Measurements from ENCODE around the gene MACO1.
"Not testable (repeated sequence)": the region's sequence is repeated elsewhere in the genome, so short reads cannot be mapped to it uniquely, and the experiment has no call there.

The MACO1 gene

DNA sequence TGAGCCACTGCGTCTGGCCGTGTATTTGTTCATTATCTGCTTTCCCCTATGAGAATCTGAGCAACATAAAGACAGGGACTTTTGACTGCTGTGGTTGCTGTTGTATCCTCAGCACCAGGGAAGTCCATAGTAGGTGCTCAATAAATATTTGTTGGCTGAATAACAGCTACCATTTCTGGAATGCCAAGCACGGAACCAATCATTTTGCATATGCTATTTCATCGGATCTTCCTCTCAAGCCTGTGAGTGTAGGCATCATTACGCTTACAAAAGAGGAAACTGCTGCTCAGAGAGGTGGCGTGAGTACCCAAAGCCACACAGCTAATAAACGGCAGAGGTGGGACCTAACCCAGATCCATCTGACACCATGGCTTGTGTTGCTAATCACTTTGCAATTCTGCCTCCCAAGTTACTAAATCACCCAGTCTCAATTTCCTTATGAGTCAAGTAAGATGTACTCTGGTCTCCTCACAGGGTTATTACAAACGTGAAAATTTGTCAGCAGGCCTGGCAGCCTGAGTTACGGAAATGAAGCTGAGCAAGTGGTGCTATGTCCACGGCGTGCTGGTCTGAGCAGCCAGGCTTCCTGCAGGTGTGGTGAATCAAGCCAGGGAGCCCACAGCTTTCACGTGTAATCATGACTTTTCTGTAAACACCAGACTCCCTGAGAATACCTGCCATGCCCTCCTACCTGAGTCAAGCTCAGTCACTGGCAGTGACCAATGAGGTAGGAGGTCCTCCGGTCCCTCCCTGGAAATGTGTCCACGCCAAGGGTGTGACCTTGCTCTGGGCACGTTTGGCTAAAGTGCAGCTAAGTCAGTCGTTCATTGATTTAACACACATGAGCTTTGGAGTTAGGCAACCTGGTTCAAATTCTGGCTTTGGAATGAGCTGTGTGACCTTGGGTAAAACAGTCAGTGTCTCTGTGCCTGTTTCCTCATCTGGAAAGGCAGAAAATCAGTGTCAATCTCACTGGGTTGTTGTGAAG is 5.3 kb upstream of the MACO1 start:
- DNase-seq = no peak

DNA sequence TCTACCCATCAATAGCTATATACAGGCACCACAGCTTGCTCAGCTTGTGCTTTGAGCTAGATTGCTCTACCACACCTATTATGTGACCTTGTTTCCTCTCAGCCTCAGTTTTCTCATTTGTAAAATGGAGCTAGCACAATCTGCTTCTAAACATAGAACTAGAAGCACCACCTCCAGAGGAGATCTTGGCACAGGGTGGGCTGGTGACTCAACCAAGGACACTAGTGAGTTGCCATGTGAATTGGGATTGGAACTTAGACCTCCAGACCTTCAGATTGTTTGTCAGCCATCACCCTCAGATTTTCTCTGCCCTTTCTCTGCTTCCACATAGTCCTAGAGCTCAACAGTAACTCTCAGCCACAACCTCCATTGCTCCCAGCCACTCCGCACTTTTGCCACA is 3.0 kb upstream of the MACO1 start:
- DNase-seq = no peak

DNA sequence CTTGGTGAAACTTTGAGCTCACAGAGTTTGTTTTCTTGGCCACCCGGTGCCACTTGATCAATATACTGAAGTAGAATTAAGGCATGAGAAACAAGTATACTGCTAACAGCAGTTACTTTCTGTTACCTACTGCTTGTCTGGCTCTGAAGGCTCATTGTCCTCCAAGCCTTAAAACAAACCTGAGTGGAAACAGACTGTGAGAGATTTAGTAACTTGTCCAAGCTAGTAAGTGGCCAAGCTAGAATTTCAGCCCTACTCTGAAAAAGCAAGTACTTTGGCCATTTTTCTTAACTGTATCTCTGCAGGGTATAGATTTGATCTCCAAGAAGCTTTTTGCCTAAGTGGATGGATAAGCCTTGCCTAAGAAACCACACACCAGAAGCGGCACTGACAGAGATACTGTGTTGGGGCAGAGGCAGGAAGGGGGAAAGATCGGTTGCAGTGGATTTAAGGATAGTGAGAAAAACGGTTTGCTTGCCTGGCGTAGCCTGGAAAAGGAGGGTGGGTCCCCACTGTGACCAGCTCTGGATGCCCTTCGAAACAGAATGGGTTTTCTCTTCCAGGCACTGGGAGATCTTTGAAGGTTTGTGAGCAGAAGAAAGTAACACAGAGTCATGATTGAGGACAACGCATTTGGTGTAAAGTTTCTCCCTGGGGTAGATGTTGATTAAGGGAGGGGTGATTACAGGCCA is 2.1 kb upstream of the MACO1 start:
- no peak for DNase-seq

DNA sequence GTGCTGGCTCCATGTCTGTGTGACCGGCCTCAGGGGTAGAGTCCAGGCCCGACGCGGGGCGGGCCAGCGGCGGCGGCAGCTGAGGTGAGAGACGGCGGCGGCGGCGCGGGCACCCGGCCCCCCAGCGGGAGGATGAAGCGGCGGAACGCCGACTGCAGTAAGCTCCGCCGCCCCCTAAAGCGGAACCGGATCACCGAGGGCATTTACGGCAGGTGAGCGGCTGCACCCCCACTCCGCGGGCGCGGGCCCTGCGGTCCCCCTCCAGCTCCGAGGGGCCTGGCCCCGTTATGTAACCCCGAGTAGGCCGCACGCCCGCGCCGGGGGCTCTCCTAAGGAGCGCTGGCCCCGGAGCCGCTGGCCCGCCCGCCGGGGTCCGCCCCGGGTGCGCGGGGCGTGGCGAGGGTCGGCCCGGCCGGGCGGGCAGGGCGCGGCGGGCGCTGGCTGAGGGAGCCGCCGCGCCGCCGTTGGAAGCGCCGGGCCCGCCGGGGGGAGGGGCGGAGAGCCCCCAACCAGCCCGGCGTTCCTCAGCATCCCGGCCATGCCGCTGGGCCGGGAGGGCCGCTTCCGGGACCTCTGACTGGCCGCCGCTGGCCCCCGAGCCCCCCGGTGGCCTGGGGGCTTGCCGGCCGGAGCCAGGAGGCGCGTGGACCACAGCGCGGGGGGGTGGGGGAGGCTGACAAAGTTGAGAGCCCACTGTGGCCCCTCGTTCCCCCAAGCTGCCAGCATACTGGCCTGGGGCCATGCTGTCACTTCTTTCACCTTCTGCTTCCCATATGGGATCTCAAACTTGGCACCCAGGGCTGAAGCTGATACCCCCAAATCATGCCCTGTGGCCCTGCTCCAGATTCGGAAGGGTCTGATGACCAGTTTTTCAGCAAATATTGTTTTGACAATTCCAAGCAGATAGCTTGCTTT is 527 bp downstream of the MACO1 start:
- no peak for DNase-seq

DNA sequence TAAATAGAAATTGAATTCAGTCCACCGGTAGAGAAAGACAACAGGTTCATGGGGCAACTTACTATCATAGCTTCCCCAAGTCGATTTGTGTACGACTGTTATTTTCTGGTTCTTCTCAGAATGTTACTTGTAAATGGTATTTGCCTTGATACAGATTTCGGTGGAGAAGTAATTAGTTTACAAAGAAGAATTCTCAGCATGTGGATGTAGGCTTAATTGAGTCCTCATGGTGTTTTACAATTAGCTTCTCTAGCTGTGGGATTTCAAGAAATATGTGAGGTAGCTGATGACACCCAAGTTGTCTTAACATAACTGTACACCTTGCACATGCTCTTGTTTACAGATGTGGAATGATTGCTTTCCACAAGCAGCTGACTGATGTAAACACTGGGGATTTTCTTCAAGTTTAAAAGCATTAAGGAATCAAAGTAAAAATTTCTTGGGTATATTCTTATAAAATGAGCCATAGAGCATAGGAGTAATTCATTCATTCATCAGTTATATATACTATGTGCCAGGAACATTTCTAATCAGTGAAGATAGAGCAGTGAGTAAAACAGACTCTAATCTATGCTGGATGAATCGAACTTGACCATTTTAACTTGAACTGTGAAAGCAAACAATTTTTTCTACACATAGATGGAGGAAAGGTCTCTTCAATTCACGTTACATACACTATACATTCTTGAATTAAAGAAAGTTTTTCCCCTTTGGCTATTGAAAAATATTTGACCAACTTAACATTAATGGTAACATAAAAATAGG is 1.4 kb downstream of the MACO1 start:
- no peak for DNase-seq

DNA sequence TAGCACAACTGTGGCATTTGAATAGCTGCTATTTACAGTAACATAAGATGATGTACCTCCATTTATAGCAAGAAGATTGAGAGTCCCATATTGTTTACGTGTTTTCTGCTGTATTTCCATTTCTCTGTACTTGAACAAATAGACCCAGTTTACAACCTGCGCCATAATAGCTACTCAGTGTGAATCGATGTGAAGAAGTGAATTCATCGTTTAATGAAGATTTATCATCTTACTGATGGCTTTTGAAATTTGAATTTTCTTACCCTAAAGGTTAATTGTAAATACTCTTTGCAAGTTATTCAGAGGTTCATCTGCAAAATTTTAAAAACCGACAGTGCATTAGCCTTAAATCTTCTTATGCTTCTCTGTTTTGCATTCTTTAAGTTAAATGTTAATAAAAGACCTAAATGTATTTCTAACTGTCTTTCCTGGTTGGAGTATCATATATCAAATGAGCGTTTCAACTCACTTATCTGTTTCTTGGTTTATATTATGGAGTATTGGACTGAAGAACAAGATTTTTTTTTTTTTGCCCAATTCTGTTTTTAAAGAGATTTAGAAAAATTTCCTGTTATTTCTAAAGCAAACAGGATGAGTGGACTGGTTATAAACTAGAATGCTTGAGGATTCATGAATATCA is 2.2 kb downstream of the MACO1 start:
- DNase-seq = no peak

DNA sequence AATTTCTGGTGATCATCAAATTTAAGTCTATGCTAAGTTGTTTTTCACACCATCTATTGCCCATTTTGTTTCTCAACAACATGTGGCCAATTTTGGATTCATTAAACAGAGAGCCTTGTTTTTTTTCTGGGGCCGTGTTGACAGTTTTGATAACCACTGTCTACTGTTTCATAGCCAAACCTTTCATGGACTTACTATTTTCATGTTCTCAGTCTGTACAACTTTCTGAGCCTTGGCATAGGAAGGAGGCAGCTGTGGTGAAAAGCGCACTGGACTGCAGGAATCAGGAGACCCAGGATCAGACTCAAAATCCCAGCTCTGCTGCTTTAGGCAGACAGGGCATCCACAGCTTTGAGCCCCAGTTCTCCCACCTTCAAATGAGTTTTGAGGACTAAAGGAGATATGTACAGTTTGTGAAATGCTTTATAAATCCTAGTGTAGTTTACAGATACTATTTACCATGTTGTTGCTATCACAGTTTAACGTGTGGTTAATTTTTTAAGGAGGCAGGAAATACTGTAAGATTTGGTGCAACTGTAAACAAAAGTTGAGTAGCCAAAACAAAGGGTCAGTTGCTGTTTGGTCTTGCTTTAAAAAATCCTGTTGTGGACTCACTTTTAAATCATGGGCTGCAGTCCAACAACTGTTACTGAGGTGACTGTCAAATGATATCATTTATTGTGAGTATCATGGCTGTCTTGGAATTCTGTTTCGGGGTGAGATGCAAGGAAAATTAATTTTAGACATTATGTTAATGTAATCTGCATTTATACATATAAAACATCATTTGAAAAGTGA is 2.9 kb downstream of the MACO1 start:
- DNase-seq = no peak

DNA sequence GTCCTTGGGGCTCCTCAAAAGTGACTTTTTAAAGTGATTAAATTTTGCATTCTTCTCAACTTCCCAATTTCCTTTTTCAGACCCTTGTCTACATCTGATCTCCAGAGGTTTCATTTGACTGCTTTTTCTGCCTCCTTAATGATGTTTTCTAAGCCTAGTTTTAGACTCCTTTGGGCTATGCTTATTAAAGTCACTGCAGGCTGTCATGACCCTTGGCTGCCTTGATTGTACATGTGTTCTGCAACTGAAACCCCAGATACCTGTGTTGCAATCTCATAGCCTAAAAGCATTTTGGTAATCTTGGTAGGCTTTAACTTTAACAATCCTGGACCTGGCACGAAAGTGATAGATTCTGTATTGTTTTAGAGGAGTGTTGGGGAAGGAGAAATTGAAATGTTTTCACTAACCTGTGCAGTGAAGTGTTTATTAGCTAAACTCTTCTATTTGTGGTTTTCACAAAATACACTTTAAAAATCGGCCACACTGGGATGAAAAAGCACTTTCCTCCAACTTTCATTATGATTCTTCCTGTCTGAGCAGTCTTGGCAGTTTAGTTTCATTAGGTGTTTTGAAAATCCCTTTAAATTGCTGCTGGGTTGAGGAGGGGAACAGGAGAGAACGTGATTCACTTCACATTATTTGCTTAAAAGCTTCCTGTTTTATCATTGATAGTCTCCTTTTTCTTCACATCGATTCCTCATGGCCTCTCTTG is 4.9 kb downstream of the MACO1 start:
- no peak for DNase-seq

DNA sequence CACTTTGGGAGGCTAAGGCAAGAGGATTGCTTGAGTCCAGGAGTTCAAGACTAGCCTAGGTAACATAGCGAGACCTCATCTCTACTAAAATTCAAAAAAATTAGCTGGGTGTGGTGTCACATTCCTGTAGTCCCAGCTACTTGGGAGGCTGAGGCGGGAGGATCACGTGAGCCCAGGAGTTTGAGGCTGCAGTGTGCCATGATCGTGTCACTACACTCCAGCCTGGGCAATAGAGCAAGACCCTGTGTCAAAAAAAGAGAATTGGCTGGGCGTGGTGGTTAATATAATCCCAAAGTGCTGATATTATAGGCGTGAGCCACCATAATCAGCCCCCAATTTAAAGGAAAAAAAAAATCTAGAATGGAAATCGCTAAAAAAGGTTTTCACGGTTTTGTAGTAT is 7.0 kb downstream of the MACO1 start:
- no peak for DNase-seq

DNA sequence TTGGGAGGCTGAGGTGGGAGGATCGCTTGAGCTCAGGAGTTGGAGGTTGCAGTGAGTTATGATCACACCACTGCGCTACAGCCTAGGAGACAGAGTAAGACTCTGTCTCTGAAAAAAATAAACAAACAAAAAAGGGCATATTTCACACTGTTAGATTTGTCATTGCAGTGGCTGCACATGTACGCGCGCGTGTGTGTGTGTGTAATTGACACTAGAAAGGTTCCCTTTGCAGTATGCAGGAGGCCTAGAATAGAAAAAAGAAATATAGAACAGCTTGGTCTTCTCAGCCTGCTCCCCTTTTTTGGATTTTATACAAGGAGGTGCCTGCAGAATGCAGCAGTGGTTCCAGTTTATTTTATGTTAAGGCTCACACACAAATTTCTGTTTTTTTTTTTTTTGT is 8.6 kb downstream of the MACO1 start:
- DNase-seq = no peak

DNA sequence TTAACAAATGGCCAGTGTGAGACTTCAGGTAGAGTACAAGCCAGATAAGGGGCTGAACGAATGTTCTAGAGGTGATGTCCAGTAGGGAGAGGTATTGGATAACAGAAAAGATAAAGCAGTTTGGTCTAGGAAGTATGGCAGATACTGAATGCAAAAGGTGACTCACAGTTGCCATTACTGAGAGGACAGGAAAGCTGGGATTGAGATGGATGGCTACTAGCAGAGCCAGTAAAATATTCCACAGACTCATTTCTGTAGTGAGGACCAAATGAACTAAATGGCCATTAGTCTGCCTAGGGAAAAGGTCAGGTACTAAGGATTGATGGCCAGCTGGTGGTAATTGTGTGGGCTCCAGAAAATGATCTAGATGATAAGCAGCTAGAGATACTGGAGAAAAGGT is 11.5 kb downstream of the MACO1 start:
- no peak for DNase-seq

DNA sequence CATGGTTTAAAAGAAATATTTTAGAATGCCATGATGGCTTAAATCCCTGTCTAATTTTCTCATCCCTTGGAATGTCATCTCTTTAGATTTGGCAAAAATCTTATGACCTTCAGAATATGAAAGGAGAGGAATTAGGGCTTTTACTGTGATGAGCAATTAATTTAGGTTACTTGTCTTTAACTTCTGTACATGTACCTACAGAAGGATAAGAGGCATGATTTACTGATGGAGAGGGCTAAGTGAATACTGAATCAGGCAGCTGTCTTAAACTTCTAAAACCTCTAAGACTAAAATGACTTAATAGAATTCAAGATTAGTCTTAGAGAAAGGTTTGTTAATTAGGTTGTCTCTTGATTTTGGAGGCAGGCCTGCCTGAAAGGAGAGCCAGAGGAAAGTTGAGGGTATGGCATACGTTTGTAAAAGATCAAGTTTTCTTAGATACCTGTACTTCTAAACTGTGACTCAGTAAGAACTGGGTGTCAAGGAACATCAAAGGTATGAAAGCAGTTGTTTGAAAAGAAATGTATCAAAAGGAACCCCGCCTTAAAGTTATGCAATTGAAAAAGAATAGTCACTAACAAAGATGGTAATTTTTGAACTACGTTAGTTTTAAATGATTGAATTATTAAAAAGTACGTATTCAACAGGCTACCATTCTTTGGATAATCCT is 12.5 kb downstream of the MACO1 start:
- DNase-seq = no peak

DNA sequence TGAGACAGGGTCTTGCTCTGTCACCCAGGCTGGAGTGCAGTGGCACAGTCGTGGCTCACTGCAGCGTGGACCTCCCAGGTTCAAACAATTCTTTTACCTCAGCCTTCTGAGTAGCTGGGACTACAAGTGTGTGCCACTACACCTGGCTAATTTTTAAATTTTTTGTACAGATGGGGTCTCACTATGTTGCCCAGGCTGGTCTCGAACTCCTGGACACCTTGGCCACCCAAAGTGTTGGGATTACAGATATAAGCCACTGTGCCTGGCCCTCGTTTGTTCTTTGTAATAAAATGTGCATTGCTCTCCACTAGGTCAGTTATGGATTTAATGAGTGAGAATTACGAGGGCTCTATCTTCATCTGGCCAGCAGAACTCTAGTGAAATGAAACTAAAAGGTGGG is 13.9 kb downstream of the MACO1 start:
- DNase-seq = not testable (repeated sequence)

DNA sequence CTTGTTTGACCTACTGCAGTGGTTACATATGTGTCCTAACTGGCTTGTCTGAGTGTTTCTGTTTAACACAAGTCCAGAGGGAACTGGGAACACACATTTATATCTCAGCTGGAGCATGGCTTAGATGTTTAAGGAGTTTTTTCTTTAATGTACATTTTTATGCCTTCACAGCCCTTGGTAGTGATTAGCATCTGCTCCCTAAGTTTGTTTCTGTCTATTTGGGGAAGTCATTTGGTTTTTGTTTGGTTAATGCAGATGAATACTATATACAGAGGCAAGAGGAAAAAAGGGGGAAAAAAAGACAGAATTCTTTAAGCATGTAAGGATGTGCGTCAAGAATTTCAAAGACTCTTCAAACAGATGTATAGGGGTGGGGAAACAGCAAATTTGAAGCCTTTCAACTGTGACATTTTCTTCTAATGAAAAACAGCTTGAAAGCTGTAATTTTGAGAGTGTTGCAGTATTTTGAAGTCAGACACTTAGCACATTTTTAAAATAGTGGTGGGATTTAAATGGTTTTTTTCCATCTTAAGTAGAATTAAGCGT is 15.4 kb downstream of the MACO1 start:
- no peak for DNase-seq

DNA sequence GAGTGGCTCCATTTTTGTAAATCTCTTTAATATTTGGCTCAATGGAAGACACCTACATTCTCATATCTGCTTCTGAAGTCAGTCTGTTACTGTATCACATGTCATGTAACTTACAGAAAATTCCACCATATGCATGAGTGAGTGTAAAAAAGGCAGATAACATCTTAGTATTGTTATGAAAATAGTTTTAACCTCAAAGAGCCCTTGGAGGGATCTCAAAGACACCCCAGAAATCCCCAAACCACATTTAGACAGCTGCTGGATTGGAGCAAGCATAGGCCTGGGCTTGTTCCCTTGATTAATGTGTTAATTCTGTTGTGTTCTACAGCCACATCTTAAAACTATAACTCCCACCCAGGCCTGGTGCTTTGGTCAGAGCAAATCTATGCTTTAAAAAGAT is 16.9 kb downstream of the MACO1 start:
- DNase-seq = no peak

DNA sequence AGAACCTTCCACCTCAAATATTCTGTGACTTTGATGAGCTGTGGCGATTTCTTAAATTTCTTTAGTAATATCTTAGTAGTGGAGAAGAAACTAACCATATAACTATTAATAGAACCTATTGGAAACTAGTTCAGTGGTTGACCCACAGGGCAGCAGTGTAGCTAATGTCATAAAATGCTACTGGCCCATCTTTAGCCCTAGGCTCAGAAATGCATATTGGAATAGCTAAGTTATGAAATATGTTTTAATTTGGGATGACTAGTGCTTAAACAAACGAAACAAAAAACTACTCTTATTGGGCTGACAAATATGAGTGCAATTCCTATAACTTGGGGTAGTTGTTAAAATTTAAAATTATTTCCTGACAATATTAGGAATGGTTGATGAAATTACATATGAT is 20.2 kb downstream of the MACO1 start:
- DNase-seq = no peak

DNA sequence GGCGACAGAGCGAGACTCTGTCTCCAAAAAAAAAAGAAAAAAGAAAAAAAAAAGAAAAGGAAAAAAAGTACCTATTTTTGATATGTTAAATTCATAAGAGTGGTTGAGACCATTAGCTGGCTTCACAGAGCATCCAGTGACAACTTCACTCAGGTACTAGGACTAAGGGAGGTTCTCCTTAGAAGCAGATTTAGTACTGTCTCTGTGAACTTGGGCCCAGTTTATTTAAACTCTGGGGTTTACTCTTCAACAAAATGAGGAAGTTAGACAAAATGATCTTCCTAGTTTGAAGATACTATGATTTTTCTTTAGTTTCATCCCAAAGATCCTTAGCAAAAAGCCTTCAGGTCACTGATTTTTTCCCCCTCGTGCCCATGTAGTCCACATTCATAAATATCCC is 21.2 kb downstream of the MACO1 start:
- DNase-seq = no peak

DNA sequence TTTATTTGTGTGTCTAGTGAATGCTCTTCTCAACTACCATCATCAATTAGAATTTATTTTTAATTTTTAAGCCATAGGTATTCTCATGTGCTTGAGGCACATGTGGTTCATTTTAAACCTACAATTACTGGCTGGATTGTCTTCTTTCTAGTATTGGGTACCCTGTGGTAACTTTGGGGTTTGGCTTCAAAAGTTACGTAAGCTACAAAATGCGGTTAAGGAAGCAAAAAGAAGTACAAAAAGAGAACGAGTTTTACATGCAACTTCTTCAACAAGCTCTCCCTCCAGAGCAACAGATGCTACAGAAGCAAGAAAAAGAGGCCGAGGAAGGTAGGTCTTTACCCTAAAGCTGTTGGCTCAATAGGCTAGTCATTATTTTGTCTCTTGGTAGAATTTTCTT is 25.8 kb downstream of the MACO1 start:
- no peak for DNase-seq

DNA sequence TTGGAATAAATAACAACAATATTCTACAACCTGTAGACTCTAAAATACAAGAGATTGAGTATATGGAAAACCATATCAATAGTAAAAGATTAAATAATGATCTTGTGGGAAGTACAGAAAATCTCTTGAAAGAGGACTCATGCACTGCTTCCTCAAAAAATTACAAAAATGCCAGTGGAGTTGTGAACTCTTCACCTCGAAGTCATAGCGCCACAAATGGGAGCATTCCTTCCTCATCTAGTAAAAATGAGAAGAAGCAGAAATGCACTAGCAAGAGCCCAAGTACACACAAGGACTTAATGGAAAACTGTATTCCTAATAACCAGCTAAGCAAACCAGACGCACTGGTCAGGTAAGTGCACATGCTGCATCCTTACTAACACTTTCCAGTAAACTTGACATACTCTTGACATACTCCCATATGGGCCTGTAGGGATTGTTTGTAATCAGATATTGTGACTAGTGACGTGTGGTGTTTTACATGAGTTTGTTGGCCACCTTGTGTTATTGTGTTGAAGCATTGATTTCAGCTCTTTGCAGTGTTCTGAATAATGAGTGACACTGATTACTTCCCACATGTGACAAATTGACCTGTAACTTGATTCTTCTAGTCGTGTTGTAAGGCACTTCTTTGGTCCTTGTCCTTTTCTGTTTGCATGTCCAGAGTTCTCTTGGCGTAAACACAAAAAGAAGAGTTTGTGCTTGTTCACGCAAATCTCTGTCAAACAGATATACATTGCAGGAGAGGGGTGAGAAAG is 28.0 kb downstream of the MACO1 start:
- no peak for DNase-seq
